H1 (cell line): ENCODE measurements around the gene LTC4S. TPM values are rescaled to one million over a fixed set of nuclear protein-coding genes. Genes with fewer than 3 reads are reported as not detected.

Experiments used
- CTCF ChIA-PET: fragments of 300-600 bp; sonication (Branson Sonifier 250); formaldehyde crosslinking; loops from one replicate; lab custom pipeline; 2021; ENCODE audit not compliant: partially characterized antibody; lab: Charles Lee
- POLR2A ChIA-PET: fragments of 300-600 bp; sonication (Branson Sonifier 250); formaldehyde crosslinking; loops from one replicate; lab custom pipeline; 2021; ENCODE audit warnings: inconsistent platforms; ENCODE audit not compliant: partially characterized antibody; lab: Charles Lee
- DNase-seq, 2 experiments: peaks; one replicate each; pipeline versions ENCODE4 v3.0.0 to v3.0.0-alpha.2; 2010 to 2022; ENCODE audit warnings: low spot score in 2 of 2, low read depth in 1 of 2, mixed read lengths in 1 of 2
- FAIRE-seq: peaks from 2 replicates; lab custom pipeline; 2011; peaks lifted over from hg19 to GRCh38; lab: Jason Lieb, UNC
- H2AFZ ChIP-seq: 2 replicates; pipeline ENCODE4 v1.8.1; 2012; ENCODE audit warnings: low read length, inconsistent platforms
- H2AK5ac ChIP-seq: 2 replicates; pipeline ENCODE4 v1.6.1; 2013; ENCODE audit warnings: low read depth, low read length
- H2BK120ac ChIP-seq: replicated peaks from 2 replicates; pipeline ENCODE3; 2013; ENCODE audit warnings: low read depth, low read length, inconsistent platforms
- H2BK12ac ChIP-seq: 2 replicates; pipeline ENCODE4 v1.6.1; 2013; ENCODE audit warnings: low read depth, low read length
- H2BK15ac ChIP-seq: 2 replicates; pipeline ENCODE4 v1.6.1; 2013; ENCODE audit warnings: low read length
- H2BK20ac ChIP-seq: 2 replicates; pipeline ENCODE4 v1.6.1; 2013; ENCODE audit warnings: low read length
- H2BK5ac ChIP-seq: 2 replicates; pipeline ENCODE4 v1.6.1; 2013; ENCODE audit warnings: low read depth, low read length
- H3K14ac ChIP-seq: 2 replicates; pipeline ENCODE4 v1.6.1; 2013; ENCODE audit warnings: inconsistent platforms; ENCODE audit not compliant: insufficient read length
- H3K18ac ChIP-seq: 2 replicates; pipeline ENCODE4 v1.6.1; 2013; ENCODE audit warnings: low read length; ENCODE audit errors: extremely low read depth
- H3K23ac ChIP-seq: 2 replicates; pipeline ENCODE4 v1.6.1; 2013; ENCODE audit warnings: inconsistent platforms; ENCODE audit not compliant: insufficient read length
- H3K23me2 ChIP-seq: 2 replicates; pipeline ENCODE4 v1.6.1; 2013; ENCODE audit warnings: low read depth, low read length
- H3K27ac ChIP-seq: 2 replicates; pipeline ENCODE4 v1.6.1; 2011; ENCODE audit warnings: low read depth, low read length, inconsistent platforms
- H3K27me3 ChIP-seq, 4 experiments: replicated peaks in 1 of 4; 1 replicate in 1 of 4; 2 replicates in 3 of 4; pipeline versions ENCODE4 v1.6.1 to v1.8.1; 2011 to 2013; ENCODE audit warnings: low read length in 3 of 4, mild to moderate bottlenecking in 3 of 4, inconsistent platforms in 2 of 4, mixed read lengths in 2 of 4, moderate library complexity in 1 of 4; ENCODE audit not compliant: control insufficient read depth in 3 of 4, insufficient read depth in 3 of 4; ENCODE audit errors: extremely low read depth in 1 of 4
- H3K36me3 ChIP-seq, 4 experiments: 2 replicates each; pipeline versions ENCODE4 v1.6.1 to v1.8.1; 2011 to 2013; ENCODE audit warnings: mild to moderate bottlenecking in 4 of 4, low read length in 3 of 4, moderate library complexity in 2 of 4, control low read depth in 1 of 4, inconsistent platforms in 1 of 4; ENCODE audit not compliant: insufficient read depth in 4 of 4, control insufficient read depth in 2 of 4
- H3K4ac ChIP-seq: replicated peaks from 2 replicates; pipeline ENCODE3; 2013; ENCODE audit warnings: low read length, low read depth, mixed read lengths, inconsistent platforms; ENCODE audit not compliant: insufficient read length
- H3K4me1 ChIP-seq, 4 experiments: replicated peaks in 1 of 4; 1 replicate in 1 of 4; 2 replicates in 3 of 4; pipeline versions ENCODE4 v1.6.1 to v1.8.1; 2011 to 2013; ENCODE audit warnings: low read length in 3 of 4, inconsistent platforms in 2 of 4, mixed read lengths in 1 of 4; ENCODE audit not compliant: insufficient read depth in 4 of 4, control insufficient read depth in 3 of 4
- H3K4me2 ChIP-seq, 2 experiments: 2 replicates each; pipeline versions ENCODE4 v1.6.1 to v1.8.1; 2011 to 2013; ENCODE audit warnings: low read depth in 2 of 2, low read length in 2 of 2, control low read depth in 1 of 2, inconsistent platforms in 1 of 2, mild to moderate bottlenecking in 1 of 2; ENCODE audit not compliant: insufficient read depth in 1 of 2
- H3K4me3 ChIP-seq, 4 experiments: fragments of 200-600, 300-600 bp in 1 of 4; sonication (generic), shearing (Covaris generic), sonication (Bioruptor Twin) in 1 of 4; 2 replicates each; pipeline versions ENCODE4 v1.5.1 to v1.8.1; 2011 to 2016; ENCODE audit warnings: low read length in 4 of 4, low read depth in 3 of 4, control low read depth in 2 of 4, inconsistent platforms in 2 of 4, mild to moderate bottlenecking in 2 of 4, mixed read lengths in 1 of 4, moderate library complexity in 1 of 4; ENCODE audit not compliant: insufficient read depth in 2 of 4; ENCODE audit errors: extremely low read depth in 1 of 4
- H3K56ac ChIP-seq: replicated peaks from 2 replicates; pipeline ENCODE3; 2013; ENCODE audit warnings: low read depth, mild to moderate bottlenecking, mixed read lengths, low read length, inconsistent platforms; ENCODE audit not compliant: insufficient read length
- H3K79me1 ChIP-seq: 2 replicates; pipeline ENCODE4 v1.6.1; 2013; ENCODE audit warnings: low read depth, low read length, control low read depth
- H3K79me2 ChIP-seq, 2 experiments: 2 replicates each; pipeline versions ENCODE4 v1.6.1 to v1.8.1; 2012 to 2013; ENCODE audit warnings: low read length in 2 of 2, mild to moderate bottlenecking in 2 of 2, inconsistent platforms in 1 of 2; ENCODE audit not compliant: insufficient read depth in 2 of 2, control insufficient read depth in 1 of 2
- H3K9ac ChIP-seq, 4 experiments: replicated peaks in 1 of 4; 1 replicate in 1 of 4; 2 replicates in 3 of 4; pipeline versions ENCODE4 v1.6.1 to v1.8.1; 2011 to 2013; ENCODE audit warnings: low read depth in 3 of 4, low read length in 3 of 4, control low read depth in 2 of 4, mild to moderate bottlenecking in 2 of 4, moderate library complexity in 2 of 4, inconsistent platforms in 1 of 4; ENCODE audit errors: extremely low read depth in 1 of 4
- H3K9me3 ChIP-seq, 2 experiments: 2 replicates each; pipeline versions ENCODE4 v1.6.1 to v1.8.1; 2012 to 2013; ENCODE audit warnings: mild to moderate bottlenecking in 2 of 2, moderate library complexity in 2 of 2, control low read depth in 1 of 2, inconsistent platforms in 1 of 2, low read depth in 1 of 2, low read length in 1 of 2, mixed read lengths in 1 of 2; ENCODE audit not compliant: insufficient read depth in 2 of 2
- H4K20me1 ChIP-seq, 2 experiments: replicated peaks in 1 of 2; 2 replicates each; pipeline versions ENCODE3 to v1.8.1; 2011 to 2013; ENCODE audit warnings: inconsistent platforms in 2 of 2, low read length in 2 of 2, mild to moderate bottlenecking in 1 of 2; ENCODE audit not compliant: insufficient read depth in 2 of 2, control insufficient read depth in 1 of 2
- H4K5ac ChIP-seq: 2 replicates; pipeline ENCODE4 v1.6.1; 2013; ENCODE audit warnings: low read length, low read depth, mixed read lengths, inconsistent platforms; ENCODE audit not compliant: insufficient read length
- H4K8ac ChIP-seq: 2 replicates; pipeline ENCODE4 v1.8.0; 2013; ENCODE audit warnings: mild to moderate bottlenecking, moderate library complexity, low read length, inconsistent platforms; ENCODE audit not compliant: insufficient read depth; ENCODE audit errors: extremely low read depth
- H4K91ac ChIP-seq: replicated peaks from 2 replicates; pipeline ENCODE3; 2013; ENCODE audit warnings: low read length, mixed read lengths, inconsistent platforms; ENCODE audit not compliant: insufficient read length
- CEBPB ChIP-seq: IDR thresholded peaks from 2 replicates; pipeline ENCODE4 v1.6.1; 2012; ENCODE audit warnings: low read depth, low read length
- GABPA ChIP-seq: IDR thresholded peaks from 2 replicates; pipeline ENCODE4 v1.6.1; 2011; ENCODE audit warnings: mild to moderate bottlenecking, low read length, moderate library complexity, borderline replicate concordance; ENCODE audit not compliant: insufficient read depth
- WGBS, 2 experiments: shearing (Covaris generic) in 1 of 2; methylation state at CpG; one replicate each; pipeline versions ENCODE4 v1.1.6 to v1.1.7; 2013 to 2015; ENCODE audit warnings: low lambda C conversion rate in 2 of 2, mixed read lengths in 2 of 2, inconsistent platforms in 1 of 2, low coverage in 1 of 2, missing lambda C conversion rate in 1 of 2; ENCODE audit not compliant: insufficient replicate concordance in 2 of 2, insufficient coverage in 1 of 2, insufficient read length in 1 of 2; ENCODE audit errors: extremely low coverage in 1 of 2, missing lambda C conversion rate in 1 of 2; 5-methylcytosine and 5-hydroxymethylcytosine counted together
- polyA plus RNA-seq, 7 experiments: library from polyadenylated mRNA; depleted of rRNA in 3 of 7; stranded (reverse) in 5 of 7; unstranded in 2 of 7; fragments of >200 nt in 5 of 7; fragments of 200-250 nt in 2 of 7; gene quantifications; 1 replicate in 5 of 7; 2 replicates in 1 of 7; 4 replicates in 1 of 7; pipeline versions ENCODE4 v1.2.1 to v1.2.3, GENCODE V29; 2011 to 2013; ENCODE audit warnings: missing spikeins in 2 of 7, mixed read lengths in 2 of 7
- total RNA-seq: library from RNA; stranded (reverse); fragmentation: NEBNext Ultra II Directional; extraction: Animal tissue kit (Norgen Biotek cat#: 25700); gene quantifications from 2 replicates; pipeline ENCODE4 v1.2.1, GENCODE V29; 2021

LTC4S gene
- total and polyA plus RNA-seq, 2 of the 8 experiments (the other 6 are each of a cell fraction or from before 2014, with no cell fraction given): 2.2 to 3.7 TPM

GRCh38 chr5:179769796-179770195, 24.0 kb upstream of the LTC4S start:
- H2BK12ac ChIP-seq: no peak overlapping the region
- H3K79me2 ChIP-seq: peaks cover 0 to 33% of the 10 kb centered on the region in 2 experiments; a peak in 2 of 4 replicates
- H2BK15ac ChIP-seq: no peak overlapping the region
- H3K9me3 ChIP-seq: no peaks in the 10 kb centered on the region
- DNase-seq: no peak
- H3K36me3 ChIP-seq: peaks cover 29 to 74% (median 58%) of the 10 kb centered on the region in 4 experiments
- H4K91ac ChIP-seq: no peak overlapping the region
- TF ChIP-seq CEBPB: peak; percentile 47; the same call in 1 of the 2 replicates
- TF ChIP-seq GABPA: no peak
- TF ChIP-seq, all 59 proteins: peak for 1
- H3K4ac ChIP-seq: no peak overlapping the region
- no peak overlapping the region for H3K56ac ChIP-seq
- H2BK20ac ChIP-seq: no peak overlapping the region
- no peak overlapping the region for H2AK5ac ChIP-seq
- FAIRE-seq: no peak
- no peak overlapping the region for H2BK5ac ChIP-seq
- H3K27ac ChIP-seq: no peak overlapping the region
- H3K27me3 ChIP-seq: no peaks in the 10 kb centered on the region
- peaks cover 4% of the 10 kb centered on the region for H3K79me1 ChIP-seq
- POLR2A ChIA-PET: interaction anchor here (2.3 kb wide), 1 partner anchor 11 kb away, joined by 8 read pairs; no protein-coding TSS in a partner anchor
- H3K4me1 ChIP-seq: 0 out of 7 replicates have a peak, but pooled peaks cover 0 to 2% (median 0%) of the 10 kb centered on the region in 4 experiments
- H3K18ac ChIP-seq: no peak overlapping the region
- CTCF ChIA-PET: interaction anchor here (0.6 to 6.0 kb wide), 6 partner anchors 10 to 41 kb away, joined by 4 to 53 read pairs (median 7); partner anchors contain the start of gene LTC4S
- no peak overlapping the region for H4K5ac ChIP-seq
- no peak overlapping the region for H3K14ac ChIP-seq
- no peak overlapping the region for H3K4me2 ChIP-seq
- no peak overlapping the region for H3K23ac ChIP-seq
- H4K8ac ChIP-seq: no peak overlapping the region
- 98% methylated on average over 5 of the region's 5 CpGs; no CpG with 5 or more reads in 1 of the 2 experiments for WGBS, 2 experiments
- no peak overlapping the region for H2AFZ ChIP-seq
- no peak overlapping the region for H3K4me3 ChIP-seq
- no peaks in the 10 kb centered on the region for H3K23me2 ChIP-seq
- no peak overlapping the region for H3K9ac ChIP-seq
- no peak overlapping the region for H2BK120ac ChIP-seq
- peaks cover 2 to 20% of the 10 kb centered on the region in 2 experiments for H4K20me1 ChIP-seq
